Astrocyte of the cerebellum (primary cell): ENCODE measurements around the gene ZNF148.

ENCODE experiments used
- DNase-seq: peaks from one replicate; pipeline ENCODE4 v3.0.0-alpha.2; 2011; ENCODE audit warnings: low read depth
- H3K4me3 ChIP-seq: 2 replicates; pipeline ENCODE4 v1.5.1; 2011; ENCODE audit warnings: mild to moderate bottlenecking, low read depth, low read length, moderate library complexity
- in situ Hi-C: cut with HindIII; loops from 2 replicates; pipeline ENCODE4 v1.10.0; 2017; ENCODE audit warnings: low sequenced_read_pairs
- TF ChIP-seq, protein P1 (sequence below): IDR thresholded peaks from 2 replicates; pipeline ENCODE4 v1.5.1; 2012; ENCODE audit warnings: low read length, low read depth, moderate library complexity, mild to moderate bottlenecking; ENCODE audit errors: missing control alignments

ZNF148 gene

DNA sequence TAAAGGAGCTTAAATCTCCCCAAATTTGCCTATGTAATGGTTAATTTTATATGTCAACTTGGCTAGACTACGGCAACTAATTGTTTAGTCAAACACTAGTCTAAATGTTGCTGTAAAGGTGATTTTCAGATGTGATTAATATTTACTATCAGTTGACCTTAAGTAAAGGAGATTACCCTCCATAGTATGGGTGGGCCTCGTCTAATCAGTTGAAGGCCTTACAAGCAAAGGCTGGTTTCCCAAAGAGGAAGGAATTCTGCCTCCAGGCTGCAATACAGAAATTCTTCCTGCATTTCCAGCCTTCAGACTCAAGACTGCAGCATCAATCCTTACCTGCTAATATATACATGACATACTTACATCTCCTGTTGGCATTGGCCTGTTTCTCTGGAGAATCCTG is 186.2 kb downstream of the ZNF148 start:
- TF ChIP-seq, protein P1, sequence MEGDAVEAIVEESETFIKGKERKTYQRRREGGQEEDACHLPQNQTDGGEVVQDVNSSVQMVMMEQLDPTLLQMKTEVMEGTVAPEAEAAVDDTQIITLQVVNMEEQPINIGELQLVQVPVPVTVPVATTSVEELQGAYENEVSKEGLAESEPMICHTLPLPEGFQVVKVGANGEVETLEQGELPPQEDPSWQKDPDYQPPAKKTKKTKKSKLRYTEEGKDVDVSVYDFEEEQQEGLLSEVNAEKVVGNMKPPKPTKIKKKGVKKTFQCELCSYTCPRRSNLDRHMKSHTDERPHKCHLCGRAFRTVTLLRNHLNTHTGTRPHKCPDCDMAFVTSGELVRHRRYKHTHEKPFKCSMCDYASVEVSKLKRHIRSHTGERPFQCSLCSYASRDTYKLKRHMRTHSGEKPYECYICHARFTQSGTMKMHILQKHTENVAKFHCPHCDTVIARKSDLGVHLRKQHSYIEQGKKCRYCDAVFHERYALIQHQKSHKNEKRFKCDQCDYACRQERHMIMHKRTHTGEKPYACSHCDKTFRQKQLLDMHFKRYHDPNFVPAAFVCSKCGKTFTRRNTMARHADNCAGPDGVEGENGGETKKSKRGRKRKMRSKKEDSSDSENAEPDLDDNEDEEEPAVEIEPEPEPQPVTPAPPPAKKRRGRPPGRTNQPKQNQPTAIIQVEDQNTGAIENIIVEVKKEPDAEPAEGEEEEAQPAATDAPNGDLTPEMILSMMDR: no peak
- in situ Hi-C loops: no loop called here
- DNase-seq: no peak
- no peak overlapping the region for H3K4me3 ChIP-seq

DNA sequence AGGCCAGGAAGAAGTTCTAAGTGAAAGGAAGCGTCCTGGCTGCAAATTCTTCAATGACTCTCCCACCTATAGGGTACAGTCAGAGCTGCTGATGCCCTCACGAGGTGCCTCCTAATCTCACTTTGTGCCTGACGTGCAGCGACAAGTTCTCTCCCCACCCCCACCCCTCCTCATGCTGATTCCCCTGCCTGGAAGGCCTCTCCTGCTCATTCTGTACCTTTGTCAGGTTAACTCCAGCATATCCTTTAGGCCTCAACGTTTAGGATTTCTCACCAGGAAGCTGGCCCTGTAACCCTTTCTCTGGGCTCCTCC is 187.6 kb downstream of the ZNF148 start:
- TF ChIP-seq, protein P1: no peak
- H3K4me3 ChIP-seq: no peak overlapping the region
- in situ Hi-C loops: no loop called here
- DNase-seq: no peak

DNA sequence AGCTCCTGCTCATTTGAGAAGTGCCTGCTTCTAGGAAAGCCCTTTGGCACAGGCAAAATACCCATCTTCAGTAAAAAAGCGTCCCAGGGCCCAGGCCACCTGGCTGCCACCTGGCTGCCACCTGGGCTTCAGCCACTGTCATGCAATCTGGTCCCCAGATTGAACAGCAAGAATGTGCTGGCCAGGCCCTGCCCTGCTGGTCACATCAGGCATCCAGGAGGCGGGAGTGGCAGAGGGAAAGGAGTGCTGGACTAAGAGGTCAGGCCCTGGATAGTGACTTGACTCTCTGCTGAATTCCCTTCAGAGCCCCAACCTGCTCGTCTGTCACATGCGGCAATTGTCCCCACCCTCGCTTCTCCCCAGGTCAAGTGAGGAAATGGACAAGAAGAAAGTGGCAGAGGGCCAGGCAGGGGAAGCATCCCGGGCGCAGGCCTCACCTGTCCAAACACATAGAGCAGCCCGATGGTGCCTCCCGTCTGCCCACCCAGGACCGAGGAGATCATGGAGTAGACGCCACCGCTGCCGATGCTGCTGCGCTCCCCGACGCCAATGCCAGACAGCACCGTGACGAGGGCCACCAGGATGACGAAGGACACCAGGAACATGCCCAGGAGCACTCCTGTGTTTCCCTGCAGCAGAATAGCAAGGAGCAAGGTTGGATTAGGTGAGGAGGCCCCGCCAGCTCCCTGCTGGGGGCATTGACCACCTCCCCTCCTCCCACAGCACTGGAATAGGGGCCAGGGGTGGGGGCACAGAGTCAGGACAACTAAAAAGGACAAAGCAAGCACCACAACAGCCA is 188.1 kb downstream of the ZNF148 start:
- TF ChIP-seq, protein P1: no peak
- no peak for DNase-seq
- in situ Hi-C loops: no loop called here
- no peak overlapping the region for H3K4me3 ChIP-seq

DNA sequence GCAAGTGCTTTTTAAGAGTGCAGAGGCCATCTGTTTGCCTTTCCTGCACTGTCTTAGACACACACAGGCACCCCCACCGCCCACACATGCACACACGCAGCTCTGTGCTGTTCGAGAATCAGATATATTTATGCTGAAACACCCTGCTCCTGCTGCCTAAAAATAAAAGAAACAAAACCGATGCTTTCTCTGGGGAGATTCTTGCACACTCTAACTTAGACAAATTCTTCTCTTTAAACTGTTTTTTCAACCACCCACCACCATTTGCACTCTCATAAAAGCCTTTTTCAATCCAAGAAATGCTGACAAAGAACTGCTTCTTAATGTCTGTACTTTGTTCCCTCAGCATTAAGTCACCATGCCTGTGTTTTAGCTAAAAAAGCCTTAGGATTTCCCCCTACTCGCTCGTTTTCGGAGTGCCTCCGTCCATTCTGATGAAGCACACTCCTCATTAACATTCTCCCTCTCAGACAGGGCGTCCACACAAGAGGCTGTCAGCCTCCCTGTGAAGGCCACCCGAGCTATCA is 188.8 kb downstream of the ZNF148 start:
- H3K4me3 ChIP-seq: no peak overlapping the region
- in situ Hi-C loops: no loop called here
- no peak for DNase-seq
- TF ChIP-seq, protein P1: no peak

DNA sequence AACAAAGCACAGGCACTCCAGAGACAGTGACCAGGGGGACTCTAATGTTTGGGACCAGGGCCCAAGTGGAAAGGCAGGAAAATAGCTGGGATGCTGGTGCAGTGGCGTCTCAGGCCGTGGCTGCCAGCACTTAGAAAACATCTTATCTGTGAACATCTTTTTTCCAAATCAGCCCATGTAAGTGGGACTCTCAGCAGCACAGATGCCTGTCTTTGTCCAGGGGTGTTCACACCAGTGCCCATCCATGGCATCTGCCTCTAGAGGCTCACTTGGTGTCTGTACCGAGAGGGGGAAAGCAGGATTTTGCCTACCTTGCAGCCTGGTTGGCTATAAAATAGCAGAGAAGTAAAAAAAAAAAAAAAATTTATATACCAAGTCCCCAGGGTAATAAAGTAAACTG is 189.3 kb downstream of the ZNF148 start:
- DNase-seq: no peak
- in situ Hi-C loops: no loop called here
- no peak overlapping the region for H3K4me3 ChIP-seq
- TF ChIP-seq, protein P1: no peak

DNA sequence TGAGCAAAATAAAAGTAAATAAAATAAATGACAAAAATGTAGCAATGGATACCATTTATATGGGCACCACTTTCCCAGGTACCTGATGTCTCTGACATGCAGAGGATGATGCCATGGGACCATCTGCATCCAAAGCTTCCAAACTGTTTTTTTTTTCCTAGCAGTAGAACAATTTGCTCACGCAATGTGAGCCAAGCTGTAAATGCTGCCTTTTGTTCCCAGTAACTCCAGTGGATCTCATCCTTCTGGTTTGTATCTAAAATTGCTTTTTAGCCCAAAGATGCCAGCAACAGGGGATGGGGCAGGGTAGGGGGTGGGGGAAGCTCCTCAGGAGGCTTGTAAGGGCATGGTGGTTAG is 195.3 kb downstream of the ZNF148 start:
- no peak for DNase-seq
- in situ Hi-C loops: no loop called here
- TF ChIP-seq, protein P1: no peak
- H3K4me3 ChIP-seq: no peak overlapping the region
